Measurements from ENCODE around the gene POMGNT1. TPM values are rescaled to one million over a fixed set of nuclear protein-coding genes. Genes with fewer than 3 reads are reported as not detected.

POMGNT1 gene
- total and polyA plus RNA-seq, 10 of the 15 experiments (the other 5 are each of a cell fraction or from before 2014, with no cell fraction given): 8.6 to 35.2 (median 29.5) TPM

DNA sequence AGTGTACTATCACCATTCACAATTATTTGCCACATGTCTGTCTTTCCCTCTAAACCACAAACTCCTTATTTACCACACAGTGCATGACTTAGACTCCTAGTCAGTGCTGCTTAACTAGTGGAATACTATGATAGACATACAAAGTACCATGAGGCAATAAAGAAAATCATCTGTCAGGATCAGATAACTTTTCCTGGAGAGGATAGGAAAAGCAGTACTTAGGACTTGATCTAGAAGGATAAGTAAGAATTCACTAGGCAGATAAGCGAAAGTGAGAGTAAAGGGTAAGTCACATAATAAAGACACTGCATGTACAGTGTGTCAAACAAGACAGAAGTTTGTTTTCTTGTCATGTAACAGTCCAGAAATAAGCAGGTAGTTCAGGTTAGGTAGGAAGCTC is 44.5 kb downstream of the POMGNT1 start:
- no peaks in the 10 kb centered on the region for H3K4me1 ChIP-seq (ENCODE audit: control insufficient read depth, insufficient read depth, low read length)
- TF ChIP-seq ZNF384 (IDR thresholded peaks at IDR 0.05; ENCODE audit: borderline replicate concordance, low read depth, low read length): no peak
- TF ChIP-seq PRDM15 (CRISPR knock-in tag; IDR thresholded peaks at IDR 0.05): no peak
- TF ChIP-seq BRCA1 (IDR thresholded peaks at IDR 0.05; ENCODE audit: low read depth, low read length): no peak
- TF ChIP-seq NBN (IDR thresholded peaks at IDR 0.05): no peak
- TF ChIP-seq SIX5 (IDR thresholded peaks at IDR 0.05; ENCODE audit: low read depth, low read length, severe bottlenecking): no peak
- TF ChIP-seq GABPA (IDR thresholded peaks at IDR 0.05; ENCODE audit: low read depth): no peak
- TF ChIP-seq TCF3 (IDR thresholded peaks at IDR 0.05; ENCODE audit: borderline replicate concordance, insufficient read depth, low read depth, low read length): no peak
- TF ChIP-seq, protein P1, sequence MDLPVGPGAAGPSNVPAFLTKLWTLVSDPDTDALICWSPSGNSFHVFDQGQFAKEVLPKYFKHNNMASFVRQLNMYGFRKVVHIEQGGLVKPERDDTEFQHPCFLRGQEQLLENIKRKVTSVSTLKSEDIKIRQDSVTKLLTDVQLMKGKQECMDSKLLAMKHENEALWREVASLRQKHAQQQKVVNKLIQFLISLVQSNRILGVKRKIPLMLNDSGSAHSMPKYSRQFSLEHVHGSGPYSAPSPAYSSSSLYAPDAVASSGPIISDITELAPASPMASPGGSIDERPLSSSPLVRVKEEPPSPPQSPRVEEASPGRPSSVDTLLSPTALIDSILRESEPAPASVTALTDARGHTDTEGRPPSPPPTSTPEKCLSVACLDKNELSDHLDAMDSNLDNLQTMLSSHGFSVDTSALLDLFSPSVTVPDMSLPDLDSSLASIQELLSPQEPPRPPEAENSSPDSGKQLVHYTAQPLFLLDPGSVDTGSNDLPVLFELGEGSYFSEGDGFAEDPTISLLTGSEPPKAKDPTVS (IDR thresholded peaks at IDR 0.05; ENCODE audit: low read depth, low read length): no peak
- TF ChIP-seq MEF2A (IDR thresholded peaks at IDR 0.05; ENCODE audit: insufficient read depth, low read depth, low read length): no peak
- no peak for TF ChIP-seq PML (IDR thresholded peaks at IDR 0.05; ENCODE audit: low read length)
- TF ChIP-seq E2F4 (IDR thresholded peaks at IDR 0.05; ENCODE audit: low read depth, low read length): no peak
- no peak for TF ChIP-seq SIN3A (IDR thresholded peaks at IDR 0.05; ENCODE audit: low read depth, low read length)
- no peak for TF ChIP-seq BCL11A (IDR thresholded peaks at IDR 0.05; ENCODE audit: low read depth, low read length)
- no peak for TF ChIP-seq PAX8 (IDR thresholded peaks at IDR 0.05)
- TF ChIP-seq TCF12 (IDR thresholded peaks at IDR 0.05; ENCODE audit: low read depth, low read length): no peak
- TF ChIP-seq NR2C1 (IDR thresholded peaks at IDR 0.05): no peak
- H2AFZ ChIP-seq (ENCODE audit: control insufficient read depth, low read depth, low read length): no peak overlapping the region
- no peak overlapping the region for H3K4me3 ChIP-seq
- FAIRE-seq (no peak), DNase-seq (ENCODE audit: low read depth, low spot score) (no peak), ATAC-seq (no peak)
- POLR2A ChIA-PET: no interaction called here
- H3K9ac ChIP-seq (ENCODE audit: control insufficient read depth, insufficient read depth, low read length): no peak overlapping the region
- RAD21 ChIA-PET (ENCODE audit: unreplicated experiment): no interaction called here
- H3K27ac ChIP-seq (ENCODE audit: control insufficient read depth, insufficient read depth): no peak overlapping the region
- no peaks in the 10 kb centered on the region for H3K27me3 ChIP-seq (replicated peaks in 1 of 2; ENCODE audit: control insufficient read depth in 2 of 2, insufficient read depth in 2 of 2, low read length in 1 of 2)
- no peaks in the 10 kb centered on the region; the same call in 2 of the 3 replicates for H3K9me3 ChIP-seq (replicated peaks; ENCODE audit: control insufficient read depth, insufficient read depth, low read length)
- WGBS (ENCODE audit: insufficient coverage, insufficient replicate concordance, low lambda C conversion rate, missing lambda C conversion rate): 29% methylated on average over 1 of the region's 1 CpG
- intact Hi-C loops (cut with micrococcal nuclease; ENCODE audit: unreplicated experiment) (no loop called here), in situ Hi-C loops (cut with MboI) (no loop called here)
- H3K79me2 ChIP-seq (ENCODE audit: control insufficient read depth, insufficient read depth, low read length): no peaks in the 10 kb centered on the region
- no peaks in the 10 kb centered on the region for H3K36me3 ChIP-seq (ENCODE audit: control insufficient read depth in 2 of 2, insufficient read depth in 2 of 2, low read length in 1 of 2)
- no peak overlapping the region for H3K4me2 ChIP-seq (ENCODE audit: control insufficient read depth, insufficient read depth)
- H4K20me1 ChIP-seq (ENCODE audit: control insufficient read depth, insufficient read depth): no peaks in the 10 kb centered on the region
- no TSS peak for BruUV-seq (replicated peaks)
- SMC1A ChIA-PET (ENCODE audit: uncharacterized antibody, unreplicated experiment): interaction anchor here (1.5 to 1.9 kb wide), 3 partner anchors 10 to 18 kb away, joined by 5 to 7 read pairs (median 5); no protein-coding TSS in a partner anchor
- CTCF ChIA-PET: no interaction called here
